Stimulated activated CD4-positive, alpha-beta T cell treated with anti-CD3 and anti-CD28 coated beads, Interleukin-4, amount 100 ng/mL, for 48 hours (primary cell): ENCODE data around the gene MYO1E.
"Not testable (repeated sequence)": the region's sequence is repeated elsewhere in the genome, so short reads cannot be mapped to it uniquely, and the experiment has no call there.

ENCODE experiments used
- DNase-seq, 2 donors: peaks; one replicate each; pipeline ENCODE4 v3.0.0-alpha.2; 2020; ENCODE audit warnings: low read depth in 2 of 2

The MYO1E gene

DNA sequence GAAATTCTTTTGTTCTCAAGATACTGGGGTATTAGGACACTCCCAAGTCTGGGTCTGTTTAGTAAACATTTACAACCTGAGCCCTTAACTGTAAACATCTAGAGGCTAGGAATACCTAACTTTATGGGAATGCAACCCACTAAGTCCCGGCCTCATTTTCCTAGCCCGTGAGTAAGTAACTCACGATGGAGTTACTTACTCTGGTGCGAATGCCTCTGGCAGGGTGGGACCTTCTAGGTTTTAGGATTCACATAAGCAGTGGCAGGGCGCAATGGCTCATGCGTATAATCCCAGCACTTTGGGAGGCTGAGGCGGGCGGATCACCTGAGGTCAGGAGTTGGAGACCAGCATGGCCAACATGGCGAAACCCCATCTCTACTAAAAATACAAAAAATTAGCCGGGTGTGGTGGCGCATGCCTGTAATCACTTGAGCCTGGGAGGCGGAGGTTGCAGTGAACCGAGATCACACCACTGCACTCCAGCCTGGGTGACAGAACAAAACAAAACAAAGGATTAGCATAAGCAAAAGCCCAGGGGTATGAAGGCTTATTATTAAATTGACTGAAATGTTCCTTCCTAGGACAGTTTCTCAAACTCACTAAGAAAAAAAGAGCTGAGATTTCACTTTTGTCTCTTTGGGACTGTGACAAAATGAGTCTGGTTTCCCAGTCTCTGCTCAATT lies 14.7 kb upstream of the MYO1E start:
- DNase-seq, result not testable (repeated sequence)

DNA sequence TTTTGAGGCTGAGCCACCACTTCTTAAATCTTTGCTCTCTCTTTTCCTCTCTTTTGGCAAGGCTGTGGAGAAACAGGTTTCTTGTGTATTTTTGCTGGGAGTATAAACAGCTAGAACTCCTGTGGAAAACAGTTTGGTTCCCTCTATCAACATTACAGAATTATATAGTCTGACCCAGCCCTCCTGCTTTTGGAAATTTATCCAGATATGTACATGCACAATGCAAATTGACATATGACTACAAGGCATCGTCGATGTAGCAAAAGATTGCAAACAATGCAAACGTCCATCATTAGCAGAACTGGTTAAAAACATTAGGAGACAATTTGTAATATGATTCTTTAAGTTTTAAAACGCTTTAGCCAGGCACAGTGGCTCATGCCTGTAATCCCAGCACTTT lies 12.5 kb upstream of the MYO1E start:
- no peak for DNase-seq

DNA sequence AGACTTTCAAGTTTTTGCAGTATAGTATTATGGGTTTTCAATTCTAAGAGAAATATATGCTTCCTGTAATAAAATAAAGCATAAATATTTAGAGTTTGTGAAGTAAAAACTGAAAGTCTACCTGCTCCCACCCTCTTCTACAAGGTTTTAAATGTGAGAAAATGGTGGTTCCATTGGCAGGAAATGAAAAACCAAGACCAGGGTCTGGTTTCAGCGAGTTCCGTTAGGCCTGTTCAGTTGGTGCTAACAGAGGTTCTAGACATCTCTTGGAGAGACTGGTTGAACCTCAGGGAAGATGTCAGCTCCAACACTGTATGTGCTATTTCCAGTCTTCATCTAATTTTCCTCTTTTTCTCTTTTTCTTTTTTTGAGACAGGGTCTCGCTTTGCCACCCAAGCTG lies 11.8 kb upstream of the MYO1E start:
- DNase-seq, result no peak

DNA sequence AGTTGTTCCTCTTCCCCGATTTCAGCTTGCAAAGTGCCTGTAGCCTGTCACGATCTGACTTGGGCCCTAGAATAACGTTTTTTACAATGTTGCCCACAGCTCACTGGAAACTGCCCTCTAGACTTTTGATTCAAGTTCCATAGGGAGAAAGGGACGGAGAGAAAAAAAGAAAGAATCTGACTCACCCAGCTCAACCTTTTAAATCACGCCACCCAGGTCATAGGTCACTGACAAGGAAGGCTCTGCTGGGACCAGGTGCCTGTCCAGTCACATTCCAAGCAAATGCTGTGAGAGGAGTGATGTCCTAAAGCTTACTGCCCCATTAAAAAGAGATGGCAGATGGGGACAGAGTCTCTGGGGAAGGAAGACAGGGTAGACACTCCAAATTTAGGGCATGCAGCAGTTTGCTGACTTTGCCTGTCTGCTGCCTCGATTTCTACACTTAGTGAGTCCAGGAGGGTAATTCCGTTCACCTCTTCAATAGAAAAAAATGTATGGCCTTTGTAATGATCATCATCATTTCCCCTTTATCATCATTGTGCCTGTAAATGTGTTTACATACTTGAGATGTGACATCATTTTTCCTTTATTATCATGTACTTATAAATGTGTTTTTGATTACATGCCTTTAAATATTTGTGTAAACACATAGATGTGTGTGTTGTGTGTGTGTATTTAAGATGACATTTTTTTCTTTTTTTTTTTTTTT lies 8.4 kb upstream of the MYO1E start:
- DNase-seq, result no peak

DNA sequence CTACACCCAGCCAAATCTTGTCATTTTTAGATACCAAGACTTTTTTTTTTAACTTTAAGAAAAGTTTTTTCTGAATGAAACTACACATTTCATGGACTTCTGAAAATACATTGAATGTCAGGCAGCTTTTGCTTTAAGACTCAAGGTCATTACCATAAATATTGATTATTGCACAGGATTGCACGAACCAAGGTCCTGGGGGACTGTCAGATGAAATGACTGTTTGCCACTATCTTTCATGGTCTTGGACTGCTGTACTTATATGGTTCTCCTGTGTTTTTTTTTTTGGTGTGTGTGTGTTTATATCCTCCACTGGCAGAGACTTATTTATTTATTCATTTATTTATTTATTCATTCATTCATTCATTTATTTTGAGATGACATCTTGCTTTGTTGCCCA lies 6.9 kb upstream of the MYO1E start:
- no peak for DNase-seq

DNA sequence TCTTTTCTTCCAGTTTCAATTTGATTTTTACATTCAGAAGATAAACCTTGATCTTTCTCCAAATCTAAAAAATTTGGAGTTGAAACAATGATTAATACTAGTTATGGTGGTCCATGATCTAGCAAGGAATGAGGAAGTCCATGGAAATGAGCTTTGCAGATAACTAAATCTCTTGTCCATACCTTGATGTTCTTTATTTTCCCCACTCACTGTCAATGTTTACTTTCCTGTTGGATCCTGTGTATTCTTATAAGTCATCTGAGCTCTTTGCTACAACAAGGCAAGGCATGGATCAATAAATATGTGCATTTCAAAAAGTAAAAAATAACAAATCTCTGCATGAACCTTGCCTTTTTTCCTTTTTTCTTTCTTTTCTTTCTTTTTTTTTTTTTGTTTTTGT lies 6.2 kb upstream of the MYO1E start:
- DNase-seq, result no peak

DNA sequence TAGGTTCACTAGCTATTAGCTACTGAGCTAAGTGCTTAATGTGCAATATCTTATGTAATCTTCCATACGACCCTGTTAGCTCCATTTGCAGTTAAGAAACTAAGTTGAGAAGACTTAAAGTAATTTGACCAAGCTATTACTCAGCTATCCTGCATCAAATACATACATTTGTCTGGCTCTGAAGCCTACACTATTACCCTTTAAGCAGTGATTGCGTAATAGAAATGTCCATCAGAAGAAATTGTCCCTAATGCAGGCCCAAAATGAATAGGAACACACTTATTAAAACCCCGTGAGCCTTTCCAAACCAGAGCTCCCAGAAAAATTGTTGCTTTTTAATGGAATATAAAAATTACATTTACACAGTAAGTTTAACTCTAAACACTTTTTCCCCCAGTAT lies 5.3 kb upstream of the MYO1E start:
- DNase-seq, result no peak

DNA sequence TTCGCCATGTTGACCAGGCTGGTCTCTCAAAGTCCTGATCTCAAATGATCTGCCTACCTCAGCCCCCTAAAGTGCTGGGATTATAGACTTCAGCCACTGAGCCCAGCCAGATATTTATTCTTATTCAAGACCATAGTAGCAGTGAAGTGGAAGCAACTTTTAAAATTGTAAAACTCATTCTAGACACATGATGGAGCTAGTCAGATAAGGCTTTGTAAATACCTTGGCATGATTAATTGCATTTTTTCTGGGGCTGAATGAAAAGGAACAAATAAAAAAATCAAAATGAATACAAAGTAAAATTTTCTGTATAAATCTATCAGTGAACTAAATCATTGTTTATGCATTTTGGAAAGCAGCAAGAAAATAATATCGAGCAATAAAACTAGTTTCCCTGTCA lies 4.1 kb upstream of the MYO1E start:
- no peak for DNase-seq

DNA sequence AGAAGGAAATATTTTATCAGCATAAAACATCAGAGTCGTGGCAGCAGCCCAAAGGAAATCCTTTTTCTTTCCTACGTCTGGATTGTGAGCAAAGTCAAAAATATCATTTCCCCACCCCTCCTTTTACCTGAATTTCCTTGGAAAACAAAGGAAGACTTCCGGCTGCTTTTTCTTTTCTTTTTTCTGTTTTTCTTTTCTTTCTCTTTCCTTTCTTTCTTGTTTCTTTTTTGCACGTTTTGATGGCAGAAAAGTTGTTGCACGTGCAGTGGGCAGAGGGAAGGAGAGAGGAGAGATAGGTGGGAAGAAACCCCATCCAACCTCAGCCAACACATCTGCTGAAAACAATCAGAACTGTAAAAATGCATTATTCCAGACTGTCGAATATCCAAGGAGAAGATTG lies 544 bp upstream of the MYO1E start:
- no peak for DNase-seq

DNA sequence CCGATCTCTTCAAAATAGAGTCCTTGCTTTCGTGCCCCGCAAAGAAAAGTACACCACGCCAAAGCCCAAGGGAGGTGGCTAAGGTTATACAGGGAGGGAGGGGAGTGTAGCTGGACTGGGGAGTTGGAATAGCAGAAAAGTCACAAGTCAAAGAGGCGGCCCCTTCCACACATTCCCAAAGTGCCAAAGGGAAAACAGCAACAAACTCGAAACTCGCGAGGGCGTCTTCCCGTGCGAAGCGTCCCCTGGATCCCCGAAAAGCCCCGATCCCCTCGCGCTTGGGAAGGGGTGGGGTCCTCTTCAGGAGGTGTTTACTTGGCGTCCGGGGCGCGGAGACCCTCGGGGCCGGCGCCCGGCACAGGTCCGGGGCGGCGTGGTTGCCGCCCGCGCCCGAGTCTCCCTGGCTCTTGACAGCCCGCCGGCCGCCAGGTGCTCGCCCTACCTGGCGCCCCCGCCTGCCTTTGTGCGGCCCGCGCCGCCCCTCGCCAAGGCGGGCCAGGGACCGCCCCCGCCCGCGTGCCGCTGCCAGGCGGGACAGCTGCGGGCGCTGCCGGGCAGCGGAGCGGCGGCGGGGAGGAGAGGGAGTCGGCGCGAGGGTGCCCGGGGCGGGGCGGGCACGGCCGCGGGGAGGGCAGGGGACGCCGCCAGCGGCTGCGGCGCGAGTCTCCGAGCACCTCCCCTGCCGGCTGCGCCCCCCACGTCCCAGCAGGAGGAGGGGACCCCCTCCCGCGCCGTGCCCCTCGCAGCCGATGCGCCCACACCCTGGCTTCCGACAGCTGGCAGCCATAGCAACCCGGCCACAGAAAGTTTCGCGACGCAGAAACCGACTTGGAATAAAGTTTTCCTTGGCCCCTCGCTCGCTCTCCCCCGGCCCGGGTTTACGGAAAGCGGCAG lies 966 bp downstream of the MYO1E start:
- no peak for DNase-seq

DNA sequence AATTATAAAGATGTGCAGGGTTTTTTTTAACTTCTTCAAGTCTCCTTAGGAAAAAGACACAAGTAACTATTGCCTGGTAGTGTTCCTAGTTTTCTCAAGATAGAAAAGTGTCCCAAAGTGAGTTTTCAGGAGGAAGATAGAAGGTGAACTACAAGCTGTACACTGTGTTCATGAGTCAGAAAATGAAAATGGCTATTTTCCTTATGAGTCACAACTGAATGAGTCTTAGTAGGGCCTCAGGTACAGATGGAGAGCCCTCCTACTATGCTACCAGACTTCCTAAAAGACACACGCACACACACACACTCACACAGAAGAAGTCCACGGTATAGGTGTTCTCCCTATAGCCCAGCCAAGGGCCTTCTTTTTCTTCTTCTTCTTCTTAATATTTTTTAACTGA lies 3.1 kb downstream of the MYO1E start:
- DNase-seq, result no peak

DNA sequence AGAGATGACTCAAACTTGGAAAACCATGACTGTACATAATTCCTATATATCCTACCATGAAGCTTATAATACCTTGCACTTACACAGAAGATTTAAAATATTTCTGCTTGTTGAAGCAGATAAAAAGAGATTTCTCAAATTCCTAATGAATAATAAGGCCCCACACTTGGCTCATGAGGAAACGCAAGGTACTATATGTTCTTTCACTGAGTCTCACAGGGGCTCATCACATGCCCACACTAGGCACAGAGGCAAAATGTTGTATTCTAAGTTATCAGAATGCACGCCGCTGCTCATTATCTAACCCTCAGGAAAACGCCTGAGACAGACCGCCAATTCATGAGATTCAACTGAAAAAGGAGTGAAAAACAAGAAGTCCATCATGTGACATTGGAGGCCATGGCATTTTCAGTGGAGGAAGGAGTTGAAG lies 5.6 kb downstream of the MYO1E start:
- DNase-seq, result no peak

DNA sequence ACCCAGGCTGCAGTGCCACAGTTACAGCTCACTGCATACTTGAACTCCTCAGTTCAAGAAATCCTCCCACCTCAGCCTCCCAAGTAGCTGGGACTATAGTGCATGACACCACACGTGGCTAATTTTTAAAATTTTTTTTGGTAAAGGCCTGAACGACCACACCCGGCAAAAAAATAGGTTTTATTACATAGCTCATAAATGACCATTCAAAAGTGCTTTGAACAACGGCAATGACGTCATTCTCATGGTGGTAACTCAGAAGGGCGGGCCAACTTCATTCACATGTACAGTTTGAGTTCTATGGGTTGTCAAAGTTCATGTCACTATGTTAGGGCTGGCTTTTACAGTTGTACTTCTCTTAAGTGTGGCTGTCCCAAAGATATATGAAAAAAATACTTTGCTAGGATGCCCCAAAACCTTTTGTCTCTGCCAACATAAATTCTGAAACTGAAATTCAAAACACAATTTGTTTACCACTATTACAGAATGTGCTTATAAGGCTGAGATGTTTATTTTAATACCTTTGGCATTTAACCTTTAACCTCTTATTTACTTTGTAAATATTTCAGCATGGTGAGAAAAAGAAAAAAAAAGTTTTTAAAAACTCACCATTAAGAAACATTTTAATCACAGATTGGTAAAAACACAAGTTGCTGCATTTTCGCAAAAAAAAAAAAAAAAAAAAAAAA lies 6.2 kb downstream of the MYO1E start:
- DNase-seq, result no peak

DNA sequence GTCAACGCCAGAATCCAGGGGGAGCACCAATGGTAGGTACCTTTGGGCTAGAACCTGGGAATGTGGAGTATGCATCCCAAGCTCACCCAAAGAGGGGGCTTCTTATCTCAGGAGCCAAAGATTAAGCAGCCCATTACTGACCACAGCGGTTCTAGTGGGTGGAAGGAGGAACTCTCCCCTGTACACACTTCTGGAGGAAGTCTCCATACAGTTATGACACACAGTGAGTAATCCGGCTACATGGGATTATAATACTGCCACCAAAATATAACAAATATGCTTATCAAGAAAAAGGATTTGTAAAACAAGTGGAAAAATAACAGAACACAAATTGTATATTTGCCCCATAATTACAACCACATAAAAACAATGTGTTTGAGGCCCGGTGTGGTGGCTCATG lies 8.4 kb downstream of the MYO1E start:
- no peak for DNase-seq

DNA sequence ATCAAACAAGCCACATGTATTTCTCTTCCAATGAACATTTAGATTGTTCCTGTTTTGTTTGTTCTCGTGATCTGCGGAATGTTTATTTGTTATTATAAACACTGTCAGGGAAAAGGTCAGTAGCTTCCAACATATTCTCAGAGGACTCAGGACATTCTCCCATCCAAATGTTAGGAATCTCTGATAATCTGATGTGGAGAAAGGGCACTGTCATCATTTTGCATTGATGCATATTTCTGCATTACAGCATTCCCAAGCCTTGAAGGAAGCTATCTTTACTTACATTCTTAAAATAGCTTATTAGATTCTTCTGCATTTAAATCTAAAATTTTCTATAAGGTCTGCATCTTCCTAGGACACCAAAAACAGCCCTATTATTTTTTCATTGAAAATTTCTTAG lies 10.3 kb downstream of the MYO1E start:
- no peak for DNase-seq

DNA sequence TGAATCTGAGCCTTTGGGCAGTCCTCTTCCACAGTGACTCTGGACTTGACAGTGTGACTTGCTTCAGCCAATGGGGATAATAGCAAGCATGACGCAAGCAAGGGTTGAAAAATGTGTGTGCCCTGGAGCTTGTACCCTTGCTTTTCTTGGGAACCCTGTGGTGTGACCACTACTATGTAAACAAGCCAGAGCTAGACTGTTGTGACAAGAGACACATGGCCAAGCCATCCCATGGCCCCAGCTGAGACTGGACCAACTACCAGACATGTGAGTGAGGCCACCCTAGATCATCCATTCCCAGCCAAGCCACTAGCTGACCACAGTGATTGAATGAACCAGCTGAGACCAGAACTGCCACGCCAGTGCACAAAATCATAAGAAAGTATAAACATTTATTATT lies 11.8 kb downstream of the MYO1E start:
- DNase-seq, result no peak

DNA sequence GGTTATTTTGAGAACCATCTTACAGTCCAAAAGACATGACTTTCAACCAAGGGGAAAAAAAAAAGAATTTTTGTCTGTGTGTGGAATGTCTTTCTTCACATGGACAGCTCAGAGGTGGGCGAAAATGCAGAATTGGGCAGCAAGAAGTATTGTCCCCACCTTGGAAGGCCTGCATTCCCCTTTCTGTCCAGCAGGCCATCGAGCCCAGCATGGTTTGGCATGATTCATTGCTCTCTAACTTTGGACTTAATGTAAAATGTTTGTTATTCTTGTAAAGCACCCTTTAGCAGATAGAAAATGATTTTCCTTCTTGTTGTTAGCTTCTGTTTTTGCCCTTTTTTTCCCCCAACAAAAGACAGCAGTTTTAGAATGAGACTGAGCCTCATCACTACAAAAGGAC lies 12.4 kb downstream of the MYO1E start:
- no peak for DNase-seq

DNA sequence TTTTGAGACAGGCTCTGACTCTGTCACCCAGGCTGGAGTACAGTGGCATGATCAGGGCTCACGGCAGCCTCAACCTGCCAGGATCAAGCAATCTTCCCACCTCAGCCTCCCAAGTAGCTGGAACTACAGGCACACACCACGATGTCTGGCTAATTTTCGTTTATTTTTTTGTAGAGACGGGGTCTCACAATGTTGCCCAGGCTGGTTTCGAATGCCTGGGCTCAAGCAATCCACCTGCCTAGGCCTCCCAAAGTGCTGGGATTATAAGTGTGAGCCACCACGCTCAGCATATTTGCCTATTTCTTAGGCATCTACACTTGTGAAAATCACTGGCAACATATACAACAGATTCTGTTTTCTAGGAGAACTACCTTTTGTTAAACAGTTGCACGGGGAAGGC lies 16.9 kb downstream of the MYO1E start:
- DNase-seq, result no peak

DNA sequence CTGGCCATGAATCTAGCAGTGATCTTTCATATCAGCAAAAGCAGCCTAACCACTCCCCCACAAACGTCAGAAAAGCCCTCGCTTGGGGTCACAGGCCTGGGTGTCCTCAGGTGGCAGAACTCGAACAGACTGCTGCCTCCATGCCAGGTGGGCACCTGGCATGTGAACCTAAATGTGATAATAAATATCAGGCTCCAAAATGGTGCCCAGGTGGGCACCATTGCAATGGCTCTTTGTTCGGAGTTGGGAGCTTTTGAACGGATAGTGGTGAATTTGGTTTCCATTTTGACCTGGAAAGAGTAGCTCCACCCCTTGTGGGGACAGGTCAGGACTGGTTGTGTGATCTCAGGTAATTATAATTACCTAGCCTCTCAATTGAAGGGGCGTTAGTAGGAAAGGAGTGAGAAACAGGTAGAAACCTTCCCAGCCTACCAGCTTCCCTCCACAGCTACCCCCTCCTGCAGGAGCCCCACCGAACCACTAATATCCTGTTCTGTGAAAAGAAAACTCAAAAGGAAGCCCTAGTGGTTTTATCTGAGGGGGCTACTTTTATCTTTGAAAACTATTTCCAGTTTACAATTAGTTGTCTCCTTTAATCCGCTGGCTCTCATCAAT lies 18.1 kb downstream of the MYO1E start:
- no peak for DNase-seq

DNA sequence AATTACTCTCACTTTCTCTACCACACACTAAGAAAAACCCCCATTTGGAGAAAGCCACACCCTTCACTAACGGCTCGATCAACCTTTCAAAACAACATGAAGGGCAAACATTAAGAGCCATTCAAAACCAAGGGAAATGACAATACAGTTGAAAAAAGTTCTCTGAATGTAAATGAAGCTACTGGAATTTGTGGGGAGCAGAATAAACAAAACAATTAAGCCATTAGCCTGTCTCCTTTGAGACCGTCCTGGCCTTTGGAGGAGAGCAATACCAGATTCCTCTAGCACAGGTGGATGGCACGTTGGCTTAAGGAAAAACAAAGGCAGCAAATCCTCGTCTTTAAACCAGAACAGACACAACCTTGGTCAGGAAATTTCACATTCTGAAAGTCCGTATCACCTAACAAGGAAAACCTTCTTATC lies 18.7 kb downstream of the MYO1E start:
- DNase-seq, result no peak

DNA sequence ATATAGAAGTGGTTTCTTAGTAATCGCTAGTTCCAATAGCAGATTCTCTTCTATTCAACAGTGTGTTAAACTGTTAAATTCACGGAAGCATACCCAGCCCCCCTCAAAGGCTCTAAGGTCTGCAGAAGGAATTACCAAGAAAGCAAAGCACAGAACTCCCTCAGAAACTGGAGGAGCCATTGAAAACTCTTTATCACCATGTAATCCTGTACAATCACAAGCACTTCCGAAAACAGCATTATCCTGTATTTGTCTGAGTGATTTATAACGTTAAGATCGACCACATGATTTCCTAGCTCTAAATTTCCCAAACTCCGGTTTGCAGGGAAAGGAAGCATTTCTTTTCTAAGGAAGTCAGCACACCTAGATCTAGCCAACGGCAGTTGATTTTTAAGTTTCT lies 20.0 kb downstream of the MYO1E start:
- DNase-seq, result no peak

DNA sequence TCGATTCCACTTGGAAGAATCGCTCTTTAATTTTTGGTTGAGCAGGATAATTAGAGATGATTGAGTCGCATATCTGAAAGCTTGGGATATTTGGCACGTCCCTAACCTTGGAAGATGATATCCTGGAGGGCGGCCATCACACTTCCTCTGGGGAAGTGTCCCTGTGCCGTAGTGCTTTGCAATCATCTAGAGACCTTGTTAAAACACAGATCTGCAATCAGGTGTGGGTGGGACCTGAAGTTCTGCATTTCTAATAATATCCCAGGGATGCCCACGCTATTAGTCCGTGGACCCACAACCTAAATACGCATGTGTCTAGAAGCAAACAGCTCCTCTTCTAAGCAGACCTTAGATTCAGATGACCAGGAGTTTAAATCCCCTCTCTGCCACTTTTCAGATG lies 20.5 kb downstream of the MYO1E start:
- DNase-seq, result no peak
